Neural crest cell (in vitro differentiated cells): ENCODE measurements around the gene STK25. TPM values are rescaled to one million over a fixed set of nuclear protein-coding genes. Genes with fewer than 3 reads are reported as not detected.

Experiments used
- DNase-seq: peaks from one replicate; pipeline ENCODE4 v3.0.0; 2021; ENCODE audit warnings: low read depth, mixed read lengths, low spot score
- H3K27ac Mint-ChIP-seq: one replicate; pipeline ENCODE4 v1.8.0; 2021; ENCODE audit warnings: mild to moderate bottlenecking, mixed read lengths; ENCODE audit not compliant: unreplicated experiment
- H3K27me3 Mint-ChIP-seq: 2 replicates; pipeline ENCODE4 v1.8.0; 2021; ENCODE audit warnings: low read depth, mild to moderate bottlenecking, mixed read lengths
- H3K36me3 Mint-ChIP-seq: 2 replicates; pipeline ENCODE4 v1.8.0; 2021; ENCODE audit warnings: low read depth, mild to moderate bottlenecking, mixed read lengths
- H3K4me1 Mint-ChIP-seq: 2 replicates; pipeline ENCODE4 v1.8.0; 2021; ENCODE audit warnings: mixed read lengths
- H3K4me3 Mint-ChIP-seq: one replicate; pipeline ENCODE4 v1.8.0; 2021; ENCODE audit warnings: mild to moderate bottlenecking, mixed read lengths
- H3K9me3 Mint-ChIP-seq: 2 replicates; pipeline ENCODE4 v1.8.0; 2021; ENCODE audit warnings: mixed read lengths
- total RNA-seq: library from RNA; stranded (reverse); gene quantifications from 2 replicates; pipeline ENCODE4 v1.2.1, GENCODE V29; 2021
- TF ChIP-seq, protein P1 (sequence below): fragments of 200-600 bp; sonication (generic); conservative IDR thresholded peaks from 2 replicates; pipeline ENCODE4 v1.5.0; 2021; ENCODE audit warnings: antibody characterized with exemption, mild to moderate bottlenecking

The STK25 gene
- total RNA-seq, 1 donor from 2014 or later, result 223 TPM

DNA sequence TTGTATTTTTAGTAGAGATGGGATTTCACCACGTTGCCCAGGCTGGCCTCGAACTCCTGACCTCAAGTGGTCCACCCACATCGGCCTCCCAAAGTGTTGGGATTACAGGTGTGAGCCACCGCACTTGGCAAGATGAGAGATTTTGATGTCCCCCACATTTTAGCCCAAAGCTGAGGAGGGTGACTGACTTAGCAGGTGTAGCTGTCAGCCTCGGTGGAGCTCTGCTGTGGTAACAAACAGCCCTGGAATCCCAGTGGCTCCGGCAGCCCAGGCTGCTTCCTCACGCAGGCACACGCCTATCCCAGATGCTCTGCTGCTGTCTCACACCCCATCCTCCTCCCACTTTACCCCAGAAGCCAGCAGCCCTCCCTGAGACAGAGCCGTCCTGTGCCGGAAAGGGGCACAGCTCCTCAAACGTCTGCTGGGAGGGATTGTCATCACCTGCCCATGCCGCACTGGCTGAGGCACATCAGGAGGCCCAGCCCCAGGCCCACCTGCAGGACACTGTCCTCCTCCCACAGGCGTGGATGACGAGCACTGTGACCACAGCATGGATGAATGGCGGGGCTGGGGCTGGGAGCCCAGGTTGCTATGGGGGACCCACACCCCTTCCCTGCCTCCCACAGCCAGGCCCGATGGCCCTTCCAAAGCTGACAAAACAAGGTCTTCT, 39.5 kb upstream of the STK25 start:
- H3K27me3 Mint-ChIP-seq, result peaks cover 14% of the 10 kb centered on the region
- no peak for DNase-seq
- H3K9me3 Mint-ChIP-seq, result no peaks in the 10 kb centered on the region
- no peaks in the 10 kb centered on the region for H3K4me1 Mint-ChIP-seq
- no peaks in the 10 kb centered on the region for H3K36me3 Mint-ChIP-seq
- TF ChIP-seq, protein P1, sequence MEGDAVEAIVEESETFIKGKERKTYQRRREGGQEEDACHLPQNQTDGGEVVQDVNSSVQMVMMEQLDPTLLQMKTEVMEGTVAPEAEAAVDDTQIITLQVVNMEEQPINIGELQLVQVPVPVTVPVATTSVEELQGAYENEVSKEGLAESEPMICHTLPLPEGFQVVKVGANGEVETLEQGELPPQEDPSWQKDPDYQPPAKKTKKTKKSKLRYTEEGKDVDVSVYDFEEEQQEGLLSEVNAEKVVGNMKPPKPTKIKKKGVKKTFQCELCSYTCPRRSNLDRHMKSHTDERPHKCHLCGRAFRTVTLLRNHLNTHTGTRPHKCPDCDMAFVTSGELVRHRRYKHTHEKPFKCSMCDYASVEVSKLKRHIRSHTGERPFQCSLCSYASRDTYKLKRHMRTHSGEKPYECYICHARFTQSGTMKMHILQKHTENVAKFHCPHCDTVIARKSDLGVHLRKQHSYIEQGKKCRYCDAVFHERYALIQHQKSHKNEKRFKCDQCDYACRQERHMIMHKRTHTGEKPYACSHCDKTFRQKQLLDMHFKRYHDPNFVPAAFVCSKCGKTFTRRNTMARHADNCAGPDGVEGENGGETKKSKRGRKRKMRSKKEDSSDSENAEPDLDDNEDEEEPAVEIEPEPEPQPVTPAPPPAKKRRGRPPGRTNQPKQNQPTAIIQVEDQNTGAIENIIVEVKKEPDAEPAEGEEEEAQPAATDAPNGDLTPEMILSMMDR, result no peak
- no peak overlapping the region for H3K27ac Mint-ChIP-seq
- no peak overlapping the region for H3K4me3 Mint-ChIP-seq

DNA sequence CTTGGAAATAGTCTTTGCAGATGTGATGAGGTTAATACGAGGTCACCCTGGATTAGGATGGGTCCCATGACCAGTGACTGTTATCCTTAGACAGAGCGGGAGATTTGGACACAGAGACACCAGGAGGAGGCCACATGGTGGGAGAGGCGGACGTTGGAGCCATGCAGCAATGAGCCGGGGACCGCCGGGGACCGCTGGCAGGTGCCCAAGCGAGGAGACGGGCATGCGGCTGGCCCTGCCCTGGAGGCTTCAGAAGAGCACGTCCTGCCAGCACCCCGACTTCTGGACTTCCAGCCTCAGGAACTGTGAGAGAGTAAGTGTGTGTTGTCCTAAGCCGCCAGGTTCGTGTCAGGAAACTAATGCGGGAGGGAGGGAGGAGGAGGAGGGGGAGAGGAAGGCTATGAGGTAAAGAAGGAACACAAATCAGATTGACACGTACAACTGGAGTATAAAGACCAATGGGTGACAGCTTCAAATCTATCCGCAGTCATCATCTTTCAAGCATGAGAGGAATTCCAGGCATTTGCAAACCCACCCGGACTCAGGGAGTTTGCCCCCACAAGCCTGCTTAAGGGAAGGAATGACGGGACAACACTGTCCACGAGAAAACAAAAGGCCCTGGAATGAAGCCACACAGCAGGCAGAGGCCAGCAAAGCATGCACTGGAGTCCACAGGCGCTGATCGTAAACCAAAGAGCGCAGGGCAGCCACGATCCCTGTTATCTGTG, 38.6 kb upstream of the STK25 start:
- no peak overlapping the region for H3K4me3 Mint-ChIP-seq
- DNase-seq, result no peak
- peaks cover 23% of the 10 kb centered on the region for H3K27me3 Mint-ChIP-seq
- TF ChIP-seq, protein P1, result no peak
- H3K9me3 Mint-ChIP-seq, result no peaks in the 10 kb centered on the region
- H3K27ac Mint-ChIP-seq, result no peak overlapping the region
- no peaks in the 10 kb centered on the region for H3K4me1 Mint-ChIP-seq
- no peaks in the 10 kb centered on the region for H3K36me3 Mint-ChIP-seq

DNA sequence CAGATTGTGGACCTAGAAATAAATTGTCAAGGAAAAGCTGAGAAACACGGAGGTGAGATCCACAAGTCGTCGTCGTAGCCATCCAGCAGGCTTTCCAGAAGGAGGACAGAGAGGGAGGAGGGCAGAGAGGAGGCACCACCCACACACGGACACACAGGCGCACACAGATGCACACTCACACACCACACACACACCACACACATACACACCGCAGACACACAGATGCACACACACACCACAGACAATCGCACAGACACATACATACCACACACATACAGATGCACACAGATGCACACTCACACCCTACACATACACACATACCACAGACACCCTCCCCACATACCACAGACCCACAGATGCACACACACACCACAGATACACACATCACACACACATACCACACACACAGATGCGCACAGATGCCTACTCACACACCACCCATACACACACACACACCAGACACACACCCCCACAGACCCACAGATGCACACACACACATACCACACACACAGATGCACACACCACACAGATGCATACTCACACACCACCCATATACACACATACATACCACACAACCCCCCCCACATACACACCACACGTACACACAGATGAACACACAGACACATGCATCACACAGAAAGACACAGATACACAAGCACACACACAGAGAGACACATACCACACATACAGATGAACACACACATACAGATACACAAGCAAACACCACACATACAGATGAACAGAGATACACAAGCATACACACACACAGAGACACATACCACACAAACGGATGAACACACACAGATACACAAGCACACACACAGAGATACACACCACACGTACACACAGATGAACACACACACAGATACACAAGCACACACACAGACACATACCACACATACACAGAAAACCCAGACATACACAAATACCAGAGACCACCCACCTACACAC, 37.4 kb upstream of the STK25 start:
- peaks cover 28% of the 10 kb centered on the region for H3K27me3 Mint-ChIP-seq
- H3K27ac Mint-ChIP-seq, result no peak overlapping the region
- no peak overlapping the region for H3K4me3 Mint-ChIP-seq
- peaks cover under 1% of the 10 kb centered on the region for H3K4me1 Mint-ChIP-seq
- H3K36me3 Mint-ChIP-seq, result no peaks in the 10 kb centered on the region
- TF ChIP-seq, protein P1, result no peak
- DNase-seq, result no peak
- no peaks in the 10 kb centered on the region for H3K9me3 Mint-ChIP-seq

DNA sequence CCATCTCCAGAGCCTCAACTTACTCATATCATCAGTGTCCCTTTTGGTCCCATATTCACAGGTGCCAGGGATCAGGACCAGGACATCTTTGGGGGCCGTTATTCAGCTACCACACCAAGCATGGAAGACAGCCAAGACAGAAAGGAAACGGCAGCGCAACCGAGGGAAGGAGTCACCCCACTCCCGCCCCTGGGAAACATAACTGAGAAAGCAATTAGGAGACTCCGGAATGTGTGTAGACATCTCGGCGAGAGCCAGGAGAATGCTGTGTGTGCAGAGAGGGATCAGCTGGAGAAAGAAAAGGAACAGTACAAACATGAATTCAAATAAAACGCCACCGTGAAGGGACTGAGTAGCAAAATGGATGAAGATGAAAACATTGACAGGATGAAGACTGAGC, 36.7 kb upstream of the STK25 start:
- Mint-ChIP-seq H3K4me3 (no peak overlapping the region), H3K36me3 (no peaks in the 10 kb centered on the region), H3K27me3 (peaks cover 35% of the 10 kb centered on the region), H3K9me3 (no peaks in the 10 kb centered on the region), H3K4me1 (peaks cover 5% of the 10 kb centered on the region), H3K27ac (no peak overlapping the region)
- TF ChIP-seq, protein P1, result no peak
- DNase-seq, result no peak

DNA sequence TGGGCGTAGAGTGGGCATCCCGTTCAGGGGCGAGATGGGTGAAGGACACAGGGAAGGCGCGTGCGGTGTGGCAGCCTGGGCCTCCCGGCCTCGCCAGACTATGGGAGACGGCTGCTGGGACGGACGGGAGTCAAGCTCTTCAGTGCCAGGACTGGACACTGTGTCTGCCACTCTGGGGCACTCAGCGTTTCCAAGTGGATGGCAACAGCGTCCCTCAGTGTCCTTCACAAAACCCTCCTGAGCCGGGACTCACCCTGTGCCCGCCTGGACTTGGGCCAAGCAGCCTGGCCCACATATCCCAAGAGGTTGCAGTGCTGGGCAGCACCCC, 33.9 kb upstream of the STK25 start:
- H3K27ac Mint-ChIP-seq, result no peak overlapping the region
- no peak overlapping the region for H3K4me3 Mint-ChIP-seq
- H3K9me3 Mint-ChIP-seq, result no peaks in the 10 kb centered on the region
- TF ChIP-seq, protein P1, result no peak
- no peak for DNase-seq
- H3K36me3 Mint-ChIP-seq, result no peaks in the 10 kb centered on the region
- H3K27me3 Mint-ChIP-seq, result peaks cover 46% of the 10 kb centered on the region
- peaks cover 15% of the 10 kb centered on the region for H3K4me1 Mint-ChIP-seq
